GM18520 (cell line): ENCODE results near the gene TDRD9.

Source experiments
- ATAC-seq: cut with Tn5 transposase; IDR thresholded peaks from one replicate; pipeline ENCODE4 v1.9.1; 2021; ENCODE audit not compliant: unreplicated experiment

The TDRD9 gene

GRCh38 chr14:104025534-104025933, 97.3 kb downstream of the TDRD9 start:
- ATAC-seq, result no peak

- ATAC-seq, result no peak
Measured at GRCh38 chr14:104026024-104026423, 97.8 kb downstream of the TDRD9 start.

GRCh38 chr14:104030958-104031357, 102.7 kb downstream of the TDRD9 start:
- ATAC-seq, result no peak

GRCh38 chr14:104031384-104031783, 103.1 kb downstream of the TDRD9 start:
- ATAC-seq, result no peak

GRCh38 chr14:104034976-104035699, 106.9 kb downstream of the TDRD9 start:
- no peak for ATAC-seq

GRCh38 chr14:104036212-104036611, 108.0 kb downstream of the TDRD9 start:
- ATAC-seq, result no peak

GRCh38 chr14:104037074-104037473, 108.8 kb downstream of the TDRD9 start:
- ATAC-seq, result no peak

GRCh38 chr14:104037903-104038302, 109.6 kb downstream of the TDRD9 start:
- no peak for ATAC-seq

- no peak for ATAC-seq
Measured at GRCh38 chr14:104039214-104039613, 111.0 kb downstream of the TDRD9 start.

- ATAC-seq, result no peak
Measured at GRCh38 chr14:104040539-104040938, 112.3 kb downstream of the TDRD9 start.

GRCh38 chr14:104041430-104042104, 113.3 kb downstream of the TDRD9 start:
- ATAC-seq, result no peak

GRCh38 chr14:104044016-104044415, 115.8 kb downstream of the TDRD9 start:
- no peak for ATAC-seq

GRCh38 chr14:104047761-104048160, 119.5 kb downstream of the TDRD9 start:
- no peak for ATAC-seq

- no peak for ATAC-seq
Measured at GRCh38 chr14:104048758-104049507, 120.7 kb downstream of the TDRD9 start.

- ATAC-seq, result no peak
Measured at GRCh38 chr14:104049576-104050240, 121.5 kb downstream of the TDRD9 start.

- no peak for ATAC-seq
Measured at GRCh38 chr14:104051092-104051813, 123.0 kb downstream of the TDRD9 start.

- ATAC-seq, result no peak
Measured at GRCh38 chr14:104054222-104054905, 126.1 kb downstream of the TDRD9 start.

GRCh38 chr14:104062281-104062680, 134.0 kb downstream of the TDRD9 start:
- no peak for ATAC-seq

- no peak for ATAC-seq
Measured at GRCh38 chr14:104064003-104064402, 135.7 kb downstream of the TDRD9 start.

- ATAC-seq, result no peak
Measured at GRCh38 chr14:104066279-104066678, 138.0 kb downstream of the TDRD9 start.
